ENCODE results near the gene CHCHD4.
"Not testable (repeated sequence)": the region's sequence is repeated elsewhere in the genome, so short reads cannot be mapped to it uniquely, and the experiment has no call there.

GRCh38 chr3:14075233-14075632, 49.4 kb downstream of the CHCHD4 start:
- TF ChIP-seq POLR2A (IDR thresholded peaks at IDR 0.05; ENCODE audit: low read depth); CTCF (IDR thresholded peaks at IDR 0.05); POLR2AphosphoS5 (IDR thresholded peaks at IDR 0.05): not testable (repeated sequence)
